ENCODE measurements around the gene C5orf63.

DNA sequence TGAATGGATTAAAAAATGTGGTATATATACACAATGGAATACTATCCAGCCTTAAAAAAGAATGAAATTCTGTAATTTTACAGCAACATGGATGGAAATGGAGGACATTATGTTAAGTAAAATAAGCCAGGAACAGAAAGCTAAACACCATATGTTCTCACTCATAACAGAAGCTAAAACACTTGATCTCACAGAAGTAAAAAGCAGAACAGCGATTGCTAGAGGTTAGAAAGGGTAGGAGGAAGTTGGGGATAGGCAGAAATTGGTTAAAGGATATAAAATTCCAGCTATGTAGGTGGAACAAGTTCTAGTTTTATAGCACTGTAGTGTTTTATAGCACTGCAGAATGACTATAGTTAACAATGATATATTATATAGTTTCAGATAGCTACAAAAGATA, 58.7 kb downstream of the C5orf63 start:
- TF ChIP-seq, protein P1, sequence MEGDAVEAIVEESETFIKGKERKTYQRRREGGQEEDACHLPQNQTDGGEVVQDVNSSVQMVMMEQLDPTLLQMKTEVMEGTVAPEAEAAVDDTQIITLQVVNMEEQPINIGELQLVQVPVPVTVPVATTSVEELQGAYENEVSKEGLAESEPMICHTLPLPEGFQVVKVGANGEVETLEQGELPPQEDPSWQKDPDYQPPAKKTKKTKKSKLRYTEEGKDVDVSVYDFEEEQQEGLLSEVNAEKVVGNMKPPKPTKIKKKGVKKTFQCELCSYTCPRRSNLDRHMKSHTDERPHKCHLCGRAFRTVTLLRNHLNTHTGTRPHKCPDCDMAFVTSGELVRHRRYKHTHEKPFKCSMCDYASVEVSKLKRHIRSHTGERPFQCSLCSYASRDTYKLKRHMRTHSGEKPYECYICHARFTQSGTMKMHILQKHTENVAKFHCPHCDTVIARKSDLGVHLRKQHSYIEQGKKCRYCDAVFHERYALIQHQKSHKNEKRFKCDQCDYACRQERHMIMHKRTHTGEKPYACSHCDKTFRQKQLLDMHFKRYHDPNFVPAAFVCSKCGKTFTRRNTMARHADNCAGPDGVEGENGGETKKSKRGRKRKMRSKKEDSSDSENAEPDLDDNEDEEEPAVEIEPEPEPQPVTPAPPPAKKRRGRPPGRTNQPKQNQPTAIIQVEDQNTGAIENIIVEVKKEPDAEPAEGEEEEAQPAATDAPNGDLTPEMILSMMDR (IDR thresholded peaks at IDR 0.05): no peak
- no peak for TF ChIP-seq POLR2A (IDR thresholded peaks at IDR 0.05)
